HG02885 (cell line): ENCODE results near the gene MFAP1.

ENCODE experiments used
- ATAC-seq: cut with Tn5 transposase; IDR thresholded peaks from one replicate; pipeline ENCODE4 v1.9.1; 2021; ENCODE audit warnings: mild to moderate bottlenecking; ENCODE audit not compliant: unreplicated experiment, poor library complexity

The MFAP1 gene

DNA sequence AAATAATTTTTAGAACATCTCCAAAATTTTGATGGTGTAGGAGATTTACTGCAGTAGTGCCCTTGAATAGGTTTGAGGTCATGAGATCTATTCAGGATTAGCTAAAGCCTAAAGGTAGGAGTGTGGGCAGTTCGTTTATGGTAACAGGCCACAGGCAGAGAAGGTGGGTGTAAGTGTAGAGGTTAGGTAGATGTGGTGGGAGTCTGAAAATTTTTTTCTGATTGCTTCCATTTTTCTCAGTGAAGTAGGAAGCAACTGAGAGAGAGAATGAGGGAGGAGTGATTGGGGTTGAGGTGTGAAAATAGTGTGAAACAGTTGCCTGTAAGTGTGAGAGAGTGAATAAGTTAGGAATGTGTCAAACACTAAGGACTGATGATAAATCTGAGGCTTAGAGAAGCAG, 45.5 kb downstream of the MFAP1 start:
- ATAC-seq: no peak

- ATAC-seq: peak; percentile 61
Observed at GRCh38 chr15:43777267-43777914, 47.1 kb downstream of the MFAP1 start.

DNA sequence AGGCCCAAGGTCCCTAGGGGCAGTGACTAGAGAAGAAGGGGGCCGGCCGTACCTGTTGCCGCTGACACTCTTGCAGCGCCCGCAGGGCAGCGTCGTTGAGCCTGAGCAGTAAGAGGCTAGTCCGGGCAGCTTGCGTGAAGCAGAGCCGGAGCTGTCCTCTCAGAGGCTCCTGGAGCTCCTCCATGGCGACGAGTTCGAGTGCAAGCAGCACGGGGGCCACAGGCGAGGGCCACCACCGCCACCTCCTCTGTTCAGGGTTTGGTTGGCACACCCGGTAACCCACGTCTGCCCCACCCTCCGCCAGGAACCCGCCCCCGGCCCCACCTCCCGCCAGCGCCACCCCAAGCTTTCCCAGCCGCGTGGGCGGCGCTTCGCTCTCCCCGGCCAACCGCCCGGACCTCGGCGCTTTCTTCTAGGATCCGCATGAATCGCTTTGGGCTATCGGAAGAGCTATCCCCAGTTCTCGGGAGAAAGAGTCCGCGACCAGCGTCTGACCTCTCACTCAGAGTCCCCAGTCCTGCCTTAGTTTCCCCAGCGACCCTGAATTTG, 47.7 kb downstream of the MFAP1 start, which contains the start of gene ELL3:
ELL3 (minus strand) TSS at position 249 of the 549 bp plus-strand sequence; CDS start at position 184, 65 bp downstream.
- peak; percentile 44 for ATAC-seq

GRCh38 chr15:43776101-43776717, 48.3 kb downstream of the MFAP1 start:
- ATAC-seq: peak; percentile 57

GRCh38 chr15:43775411-43775965, 49.0 kb downstream of the MFAP1 start:
- ATAC-seq: no peak

DNA sequence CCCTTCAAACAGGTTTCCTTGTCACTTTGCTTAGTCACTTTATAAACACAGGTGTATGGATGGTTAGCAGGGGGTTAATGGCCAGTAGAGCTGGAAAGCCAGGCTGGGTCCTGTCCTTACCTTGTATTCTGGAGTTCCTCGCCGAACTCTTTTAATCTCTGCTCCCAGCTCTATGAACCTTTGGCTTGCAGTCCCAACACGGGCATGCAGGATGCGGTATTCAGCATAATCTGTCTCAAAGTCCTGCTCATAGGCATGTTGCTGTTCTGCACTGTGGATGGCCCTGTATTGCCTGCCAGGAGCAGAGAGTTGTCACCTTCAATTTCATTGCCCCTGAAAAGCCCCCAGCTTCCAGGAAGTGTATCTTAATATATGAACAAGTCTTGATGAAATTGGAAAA, 50.4 kb downstream of the MFAP1 start:
- ATAC-seq: no peak

- no peak for ATAC-seq
Observed at GRCh38 chr15:43772624-43773023, 51.9 kb downstream of the MFAP1 start.

- no peak for ATAC-seq
Observed at GRCh38 chr15:43771816-43772215, 52.7 kb downstream of the MFAP1 start.

- no peak for ATAC-seq
Observed at GRCh38 chr15:43769584-43770228, 54.8 kb downstream of the MFAP1 start.

DNA sequence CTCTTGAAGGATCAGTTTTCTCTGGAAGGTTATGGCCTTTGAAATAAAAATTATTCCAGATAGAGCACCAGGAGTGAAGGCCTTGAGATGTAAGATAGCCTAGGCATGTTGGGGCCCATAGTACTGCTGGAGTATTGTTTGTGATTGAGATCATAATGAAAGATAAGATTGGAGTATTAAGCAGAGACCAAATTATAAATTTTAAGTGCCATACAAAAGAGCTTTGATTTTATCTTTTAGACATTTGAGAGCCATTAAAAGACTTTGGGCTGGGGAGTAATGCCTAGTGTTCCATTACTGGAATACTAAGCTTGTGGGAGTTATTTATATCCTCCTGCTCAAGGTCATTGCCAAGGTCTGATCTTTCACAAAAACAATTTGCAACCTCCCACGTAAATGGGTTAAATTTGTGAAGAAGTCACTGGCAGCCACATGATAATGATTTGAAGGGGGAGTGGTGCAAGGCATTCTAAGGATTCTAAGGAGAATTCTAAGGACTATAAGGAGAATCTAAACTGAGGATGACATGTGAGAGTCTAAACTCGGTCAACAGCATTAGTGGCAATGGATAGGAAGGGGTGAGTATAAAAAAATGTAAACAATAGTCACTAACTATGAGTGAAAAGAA, 60.6 kb downstream of the MFAP1 start:
- ATAC-seq: no peak

DNA sequence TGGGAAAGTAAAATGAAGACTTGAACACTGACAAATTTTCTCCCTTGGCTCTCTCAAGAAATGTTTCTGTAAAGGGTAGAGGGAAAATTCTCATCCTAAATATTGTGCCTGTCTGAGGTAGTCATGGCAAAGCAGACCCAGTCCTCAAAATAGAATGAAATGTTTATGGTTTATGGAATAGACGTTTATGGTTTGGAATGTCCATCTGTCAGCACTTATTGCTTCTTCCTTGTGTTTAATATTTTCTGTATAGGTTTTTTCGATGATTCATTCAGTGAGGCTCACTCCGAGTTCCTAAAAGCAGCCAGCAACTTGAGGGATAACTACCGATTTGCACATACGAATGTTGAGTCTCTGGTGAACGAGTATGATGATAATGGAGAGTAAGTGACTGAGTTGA, 61.7 kb downstream of the MFAP1 start:
- ATAC-seq: no peak
